Transverse colon (tissue), 4 donors: ENCODE measurements around the gene DNAJA2.

ENCODE experiments used
- CTCF ChIP-seq, 5 experiments: fragments of 200-600 bp in 3 of 5; fragments of 450-650 bp in 2 of 5; sonication (generic) in 3 of 5; IDR thresholded peaks; 1 replicate in 2 of 5; 2 replicates in 3 of 5; pipeline ENCODE4 v1.5.1; 2016 to 2017; ENCODE audit warnings: antibody characterized with exemption in 5 of 5, inconsistent platforms in 3 of 5, mild to moderate bottlenecking in 2 of 5, moderate library complexity in 1 of 5
- POLR2A ChIP-seq: fragments of 450-650 bp; IDR thresholded peaks from one replicate; pipeline ENCODE4 v1.6.1; 2016; ENCODE audit warnings: antibody characterized with exemption, mild to moderate bottlenecking, moderate library complexity
- POLR2AphosphoS5 ChIP-seq, 3 donors: sonication (generic); formaldehyde crosslinking; IDR thresholded peaks; one replicate each; pipeline ENCODE4 v1.6.1; 2016; ENCODE audit warnings: antibody characterized with exemption in 3 of 3

- no peak for TF ChIP-seq CTCF (IDR thresholded peaks at IDR 0.05)
- no peak for TF ChIP-seq POLR2A
- no peak for TF ChIP-seq POLR2AphosphoS5 (IDR thresholded peaks at IDR 0.05)
Observed at GRCh38 chr16:46918905-46919792, 54.3 kb downstream of the DNAJA2 start.
